Fibroblast of skin of back (primary cell): ENCODE measurements around the gene CCM2.
"Not testable (repeated sequence)": the region's sequence is repeated elsewhere in the genome, so short reads cannot be mapped to it uniquely, and the experiment has no call there.

ENCODE experiments used
- DNase-seq: peaks from one replicate; pipeline ENCODE4 v3.0.0-alpha.2; 2013

CCM2 gene

GRCh38 chr7:45103958-45104843 is 104.2 kb downstream of the CCM2 start:
- no peak for DNase-seq

GRCh38 chr7:45104844-45105587 is 105.0 kb downstream of the CCM2 start:
- no peak for DNase-seq

- no peak for DNase-seq
These were observed 105.7 kb downstream of the CCM2 start for GRCh38 chr7:45105588-45106188.

DNA sequence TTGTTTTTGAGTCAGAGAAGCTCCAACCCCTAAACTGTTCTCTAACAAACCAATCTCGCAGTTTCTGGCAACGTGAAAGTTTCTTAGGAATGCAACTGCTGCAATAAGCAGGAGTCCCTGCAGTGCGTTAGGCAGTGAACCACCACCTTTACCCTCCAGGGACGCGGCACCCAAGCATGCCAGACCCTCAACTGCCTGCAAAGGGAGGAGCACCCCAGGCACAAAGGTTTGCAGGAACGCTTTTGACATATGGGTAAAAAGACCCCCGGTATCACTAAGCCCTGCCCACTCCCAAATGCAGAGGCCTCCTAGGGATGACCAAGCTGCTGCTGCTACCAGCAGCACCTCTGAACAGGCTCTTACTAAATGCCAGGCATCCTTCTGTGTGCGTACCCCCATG is 106.8 kb downstream of the CCM2 start:
- no peak for DNase-seq

DNA sequence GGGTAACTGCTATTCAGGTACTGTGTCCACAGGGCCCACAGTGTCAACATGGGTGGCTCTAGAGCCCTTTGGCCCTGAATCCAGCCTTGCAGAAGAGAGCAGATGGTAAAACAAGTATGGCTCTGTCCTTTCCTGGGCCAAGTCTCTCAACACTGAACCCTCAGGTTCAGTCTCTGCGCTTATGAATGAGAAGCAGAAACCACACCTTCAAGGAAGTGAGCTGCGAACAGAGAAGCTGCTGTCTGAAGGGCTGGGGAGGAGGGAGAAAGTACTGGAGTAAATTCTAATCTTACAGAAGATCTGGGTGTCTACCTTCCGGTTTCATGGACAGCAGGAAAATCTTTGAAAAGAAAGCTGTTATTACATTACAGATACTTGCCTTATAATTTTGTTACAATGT is 107.4 kb downstream of the CCM2 start:
- DNase-seq, result no peak

DNA sequence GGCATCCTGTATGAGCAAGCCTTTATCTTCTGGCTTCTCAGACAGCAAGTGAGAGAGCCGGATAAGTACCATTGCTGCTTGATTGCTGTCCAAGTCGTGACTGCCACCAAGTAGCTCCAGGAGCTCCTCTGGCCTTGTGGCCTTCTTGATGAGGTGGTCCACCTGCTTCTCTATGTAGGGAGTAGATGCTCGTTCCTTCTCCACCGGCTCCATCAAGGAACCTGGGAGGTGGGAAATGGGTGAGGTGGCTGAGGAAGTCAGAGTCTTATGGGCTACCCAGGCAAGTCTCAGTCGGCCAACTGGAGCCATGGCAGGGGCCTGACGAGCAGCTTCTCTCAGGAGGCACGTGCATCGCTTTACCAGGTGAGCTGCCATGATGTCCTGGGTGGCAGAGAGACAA is 108.9 kb downstream of the CCM2 start:
- DNase-seq, result no peak

GRCh38 chr7:45111298-45112223 is 111.6 kb downstream of the CCM2 start, which contains the start of gene TBRG4:
Gene TBRG4 (minus strand): TSS chr7:45111697. CDS start chr7:45109237, 2,460 bp downstream.
- peak; percentile 94 for DNase-seq

GRCh38 chr7:45112648-45113047 is 112.6 kb downstream of the CCM2 start:
- peak; percentile 7 for DNase-seq

DNA sequence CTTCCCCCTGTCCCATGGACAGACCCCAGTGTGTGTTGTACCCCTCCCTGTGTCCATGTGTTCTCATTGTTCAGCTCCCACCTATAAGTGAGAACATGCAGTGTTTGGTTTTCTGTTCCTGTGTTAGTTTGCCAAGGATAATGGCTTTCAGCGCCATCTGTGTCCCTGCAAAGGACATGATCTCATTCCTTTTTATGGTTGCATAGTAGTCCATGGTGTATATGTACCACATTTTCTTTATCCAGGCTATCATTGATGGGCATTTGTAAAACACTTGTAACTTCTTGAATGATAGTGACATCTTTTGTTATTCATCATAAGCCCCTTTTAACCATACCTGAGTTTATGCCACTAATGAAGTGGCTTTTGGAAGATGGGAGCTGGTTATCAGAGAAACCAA is 114.3 kb downstream of the CCM2 start:
- not testable (repeated sequence) for DNase-seq

DNA sequence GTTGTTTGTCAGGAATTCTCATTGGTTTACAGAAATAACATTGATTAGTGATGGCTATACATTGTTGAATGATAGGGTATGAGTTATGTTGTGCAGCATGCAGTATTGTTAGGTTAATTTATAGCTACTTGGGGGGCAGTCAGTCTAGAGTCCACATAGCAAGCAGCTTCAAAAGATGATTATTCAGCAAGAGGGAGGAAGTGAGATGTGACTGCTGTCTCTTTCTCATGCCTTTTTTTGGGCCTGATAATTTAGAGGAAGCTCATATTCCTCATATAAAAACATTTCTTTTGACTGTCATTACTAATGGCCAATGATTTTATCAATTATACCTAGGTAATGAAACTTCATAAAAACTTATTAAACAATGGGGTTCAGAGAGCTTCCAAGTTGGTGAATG is 114.9 kb downstream of the CCM2 start:
- no peak for DNase-seq

- DNase-seq, result no peak
These were observed 116.0 kb downstream of the CCM2 start for GRCh38 chr7:45116048-45116447.

DNA sequence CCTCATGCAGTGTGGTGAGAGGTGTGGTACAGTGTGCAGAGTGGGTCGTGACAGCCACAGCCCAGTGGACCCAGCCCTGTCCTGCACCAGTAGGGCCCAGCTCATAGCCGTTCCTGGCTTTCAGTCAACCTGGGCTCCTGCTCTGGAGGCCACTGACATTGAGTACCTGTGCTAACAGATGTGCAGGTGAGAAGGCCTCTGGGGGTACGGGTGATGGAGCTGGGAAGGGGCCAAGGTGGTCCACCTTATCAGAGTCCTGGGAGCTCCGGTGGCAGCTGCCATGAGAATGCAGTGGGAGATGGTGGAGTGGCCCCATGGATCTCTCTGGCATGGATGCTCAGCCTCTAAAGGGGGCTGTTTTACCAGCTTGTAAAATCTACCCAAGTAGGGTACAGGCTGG is 117.6 kb downstream of the CCM2 start:
- DNase-seq, result no peak

DNA sequence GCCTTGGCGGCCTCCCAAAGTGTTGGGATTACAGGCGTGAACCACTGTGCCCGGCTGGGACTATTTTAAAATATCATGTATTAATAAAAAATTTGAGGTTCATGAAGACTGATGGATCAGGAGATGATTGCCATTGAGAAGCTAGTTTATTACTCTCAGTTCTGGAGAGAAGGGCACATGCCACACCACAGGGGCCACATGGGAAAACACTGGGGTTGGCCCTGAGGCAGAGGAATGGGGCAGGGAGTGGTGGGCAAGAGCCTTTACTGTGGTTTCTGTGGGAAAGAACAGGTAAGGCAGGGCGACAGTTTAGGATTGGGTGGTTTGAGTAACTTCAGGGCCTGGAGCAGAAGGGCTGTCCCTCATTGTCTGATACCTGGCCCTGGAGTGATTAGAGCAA is 118.3 kb downstream of the CCM2 start:
- DNase-seq, result no peak

- DNase-seq, result no peak
These were observed 118.9 kb downstream of the CCM2 start for GRCh38 chr7:45118889-45119331.

GRCh38 chr7:45119550-45119949 is 119.5 kb downstream of the CCM2 start:
- DNase-seq, result no peak

GRCh38 chr7:45122975-45123860 is 123.2 kb downstream of the CCM2 start:
- DNase-seq, result no peak

- DNase-seq, result no peak
These were observed 124.1 kb downstream of the CCM2 start for GRCh38 chr7:45123913-45124710.

- DNase-seq, result no peak
These were observed 125.3 kb downstream of the CCM2 start for GRCh38 chr7:45125193-45125904.
